GM12878 (cell line): ENCODE measurements around the gene TBCE.

Experiments
- BRCA1 ChIP-seq: IDR thresholded peaks from 2 replicates; pipeline ENCODE4 v1.6.1; 2011; ENCODE audit warnings: low read depth, low read length, improper control_type of control experiment
- CTCF ChIP-seq, 3 experiments: IDR thresholded peaks in 2 of 3; conservative IDR thresholded peaks in 1 of 3; 2 replicates each; pipeline ENCODE4 v1.5.1; 2011; ENCODE audit warnings: low read depth in 3 of 3, low read length in 3 of 3, mild to moderate bottlenecking in 3 of 3, control low read depth in 2 of 3, moderate library complexity in 2 of 3, inconsistent platforms in 1 of 3, mixed read lengths in 1 of 3; ENCODE audit not compliant: control insufficient read depth in 2 of 3, insufficient read depth in 1 of 3; ENCODE audit errors: extremely low read depth in 1 of 3
- E2F4 ChIP-seq: IDR thresholded peaks from 2 replicates; pipeline ENCODE4 v1.6.1; 2012; ENCODE audit warnings: low read depth, low read length, improper control_type of control experiment
- ETV6 ChIP-seq, 2 experiments: fragments of 450-650 bp in 1 of 2; IDR thresholded peaks in 1 of 2; conservative IDR thresholded peaks in 1 of 2; 2 replicates each; pipeline ENCODE4 v1.6.1; 2014; ENCODE audit warnings: antibody characterized with exemption in 1 of 2, borderline replicate concordance in 1 of 2, low read depth in 1 of 2, mild to moderate bottlenecking in 1 of 2, moderate library complexity in 1 of 2
- EZH2 ChIP-seq: IDR thresholded peaks from 2 replicates; pipeline ENCODE4 v1.6.1; 2012; ENCODE audit warnings: low read depth, mild to moderate bottlenecking, control low read depth, inconsistent platforms, low read length, borderline replicate concordance; ENCODE audit not compliant: control insufficient read depth
- IRF5 ChIP-seq: fragments of 450-650 bp; IDR thresholded peaks from 2 replicates; pipeline ENCODE4 v1.6.1; 2017; ENCODE audit warnings: borderline replicate concordance
- MEF2A ChIP-seq: IDR thresholded peaks from 2 replicates; pipeline ENCODE4 v1.6.1; 2011; ENCODE audit warnings: low read depth, mild to moderate bottlenecking, low read length, moderate library complexity; ENCODE audit not compliant: insufficient read depth
- POLR2AphosphoS5 ChIP-seq: IDR thresholded peaks from 2 replicates; pipeline ENCODE4 v1.6.1; 2011; ENCODE audit warnings: mild to moderate bottlenecking, low read length, inconsistent platforms
- REST ChIP-seq: IDR thresholded peaks from 2 replicates; pipeline ENCODE4 v1.6.1; 2012; ENCODE audit warnings: mild to moderate bottlenecking, low read depth, low read length
- YBX1 ChIP-seq: fragments of 450-650 bp; IDR thresholded peaks from 2 replicates; pipeline ENCODE4 v1.6.1; 2016; ENCODE audit warnings: antibody characterized with exemption
- TF ChIP-seq, protein P1 (sequence below): IDR thresholded peaks from 2 replicates; pipeline ENCODE4 v1.6.1; 2011; ENCODE audit warnings: borderline replicate concordance, low read depth, mild to moderate bottlenecking, moderate library complexity, mixed read lengths, low read length; ENCODE audit not compliant: insufficient read depth; ENCODE audit errors: extremely low read length

DNA sequence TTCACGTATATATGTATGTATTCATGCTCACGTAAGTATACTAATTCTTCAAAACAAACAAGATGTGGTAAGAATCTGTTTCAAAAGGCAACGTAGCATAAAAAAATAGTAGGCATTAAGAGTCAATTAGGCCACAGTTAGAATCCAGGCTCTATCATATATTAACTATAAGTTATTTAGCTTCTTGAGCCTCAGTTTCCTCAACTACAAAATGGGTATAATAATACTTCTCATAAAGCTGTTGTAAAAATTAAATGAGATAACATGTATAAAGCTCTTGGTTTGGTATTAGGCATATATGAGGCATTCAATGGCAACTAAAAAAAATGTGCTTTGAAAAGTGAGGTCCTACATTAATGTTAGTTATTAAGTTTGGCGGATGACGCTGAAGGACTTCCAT, 127.8 kb downstream of the TBCE start:
- TF ChIP-seq REST (no peak), EZH2 (no peak), YBX1 (no peak), BRCA1 (no peak), CTCF (IDR thresholded peaks at IDR 0.05 in 2 of 3, conservative IDR thresholded peaks at IDR 0.05 in 1 of 3; ENCODE audit: control insufficient read depth in 2 of 3, extremely low read depth in 1 of 3, insufficient read depth in 1 of 3, low read depth in 3 of 3, low read length in 3 of 3) (no peak), MEF2A (no peak), IRF5 (no peak), E2F4 (no peak), POLR2AphosphoS5 (no peak), ETV6 (conservative IDR thresholded peaks at IDR 0.05 in 1 of 2, IDR thresholded peaks at IDR 0.05 in 1 of 2; ENCODE audit: borderline replicate concordance in 1 of 2, low read depth in 1 of 2) (no peak)
- TF ChIP-seq, protein P1, sequence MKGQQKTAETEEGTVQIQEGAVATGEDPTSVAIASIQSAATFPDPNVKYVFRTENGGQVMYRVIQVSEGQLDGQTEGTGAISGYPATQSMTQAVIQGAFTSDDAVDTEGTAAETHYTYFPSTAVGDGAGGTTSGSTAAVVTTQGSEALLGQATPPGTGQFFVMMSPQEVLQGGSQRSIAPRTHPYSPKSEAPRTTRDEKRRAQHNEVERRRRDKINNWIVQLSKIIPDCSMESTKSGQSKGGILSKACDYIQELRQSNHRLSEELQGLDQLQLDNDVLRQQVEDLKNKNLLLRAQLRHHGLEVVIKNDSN: no peak
